A549 treated with AZD2906 at 1 μM for 4 hours (cell line): Measurements from ENCODE around the gene NR4A2. TPM values are rescaled to one million over a fixed set of nuclear protein-coding genes. Genes with fewer than 3 reads are reported as not detected.

Experiments used
- total RNA-seq: library from RNA; stranded (reverse); fragments of 200-300 nt; extraction: Qiagen RNA extraction; gene quantifications from 5 replicates; pipeline ENCODE4 v1.2.3, GENCODE V29; 2022

Gene NR4A2
- 1.6 to 2.3 TPM (median 2.0 TPM) in 5 replicates for total RNA-seq

GRCh38 chr2:156332534-156333273, at the start of gene NR4A2:
Gene NR4A2 (minus strand): TSS chr2:156332721. CDS start chr2:156330186, 2,535 bp downstream.

Other genes with a start within 250 kb of the NR4A2 start
- 15.3 to 39.0 TPM (median 21.6 TPM) in 5 replicates for gene GPD2, start 103.7 kb upstream of the NR4A2 start, total RNA-seq